Measurements from ENCODE around the gene DQX1. TPM values are rescaled to one million over a fixed set of nuclear protein-coding genes. Genes with fewer than 3 reads are reported as not detected.

The DQX1 gene
- total and polyA plus RNA-seq, 9 of the 15 experiments (the other 6 are each of a cell fraction or from before 2014, with no cell fraction given), result 0.04 to 0.38 (median 0.18) TPM; not detected in 1

DNA sequence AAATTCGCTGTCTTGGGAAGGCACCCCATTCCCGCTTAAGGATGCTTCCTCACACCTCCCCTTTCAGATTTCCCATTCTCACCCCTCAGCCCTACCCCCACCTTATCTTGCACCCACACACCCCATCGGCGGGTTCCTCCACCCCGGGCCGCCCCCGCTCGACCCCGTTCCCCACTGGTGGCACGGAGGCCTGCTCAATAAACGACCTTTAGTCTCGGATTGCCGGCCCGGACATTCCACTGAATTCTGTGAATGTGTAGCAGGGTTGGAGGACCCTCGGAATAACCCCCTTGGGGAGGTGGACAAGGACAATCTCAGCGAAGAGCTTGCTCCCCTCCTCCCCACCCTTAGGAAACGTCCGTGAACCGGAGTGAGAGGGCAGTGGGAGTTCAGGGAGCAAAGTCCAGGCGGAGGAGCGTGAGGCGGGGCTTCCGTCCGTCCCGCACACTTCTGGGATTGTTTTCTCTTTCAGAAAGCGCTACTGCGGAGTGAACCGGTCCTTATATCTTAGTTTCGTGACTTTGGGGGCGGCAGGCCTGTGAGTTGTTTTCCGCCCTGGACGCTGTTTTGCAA, 23.8 kb downstream of the DQX1 start (continued):
- TF ChIP-seq HNRNPK (IDR thresholded peaks at IDR 0.05; ENCODE audit: low read depth, low read length, poor library complexity, severe bottlenecking), result no peak
- no peak for TF ChIP-seq PHF21A (IDR thresholded peaks at IDR 0.05; ENCODE audit: borderline replicate concordance, low read depth)
- no peak for TF ChIP-seq NFE2L1 (tag; IDR thresholded peaks at IDR 0.05; ENCODE audit: borderline replicate concordance, low read depth)
- TF ChIP-seq SP2 (IDR thresholded peaks at IDR 0.05; ENCODE audit: extremely low read depth, low read depth, low read length, poor library complexity, severe bottlenecking), result no peak
- TF ChIP-seq JUND (IDR thresholded peaks at IDR 0.05; ENCODE audit: borderline replicate concordance, low read depth, low read length), result no peak
- TF ChIP-seq JUND (tag; IDR thresholded peaks at IDR 0.05; ENCODE audit: borderline replicate concordance, low read depth, low read length), result no peak
- TF ChIP-seq NR2C2 (CRISPR knock-in tag; IDR thresholded peaks at IDR 0.05), result 0 out of 2 replicates have a peak, but pooled peaks have one; percentile 2
- peak; percentile 96 for TF ChIP-seq NR2C2 (tag; IDR thresholded peaks at IDR 0.05)
- TF ChIP-seq POLR2AphosphoS5 (IDR thresholded peaks at IDR 0.05; ENCODE audit: control insufficient read depth, insufficient read depth, low read depth, low read length), result peak; percentile 24; the same call in 1 of the 2 replicates
- no peak for TF ChIP-seq GABPB2 (CRISPR knock-in tag; conservative IDR thresholded peaks at IDR 0.05)
- peak; percentile 94 for TF ChIP-seq EGR1 (conservative IDR thresholded peaks at IDR 0.05)
- TF ChIP-seq NCOA4 (IDR thresholded peaks at IDR 0.05; ENCODE audit: partially characterized antibody), result no peak
- no peak for TF ChIP-seq ZNF282 (CRISPR knock-in tag; IDR thresholded peaks at IDR 0.05)
- TF ChIP-seq NR2C1 (IDR thresholded peaks at IDR 0.05), result peak; percentile 81
- TF ChIP-seq NR2C1 (tag; IDR thresholded peaks at IDR 0.05), result peak; percentile 87
- TF ChIP-seq ZBTB8A (IDR thresholded peaks at IDR 0.05; ENCODE audit: partially characterized antibody), result no peak
- TF ChIP-seq CBFA2T3 (IDR thresholded peaks at IDR 0.05), result peak; percentile 73
- no peak for TF ChIP-seq SMARCC2 (IDR thresholded peaks at IDR 0.05; ENCODE audit: low read depth)
- no peak for TF ChIP-seq NCOA6 (IDR thresholded peaks at IDR 0.05)
- peak; percentile 80 for TF ChIP-seq ARID1B (IDR thresholded peaks at IDR 0.05)
- no peak for TF ChIP-seq MECOM (CRISPR knock-in tag; IDR thresholded peaks at IDR 0.05)
- no peak for TF ChIP-seq MCM5 (IDR thresholded peaks at IDR 0.05; ENCODE audit: low read depth)
- no peak for TF ChIP-seq ZFPM2 (CRISPR knock-in tag; IDR thresholded peaks at IDR 0.05)
- peak; percentile 32 for TF ChIP-seq RBBP5 (IDR thresholded peaks at IDR 0.05; ENCODE audit: borderline replicate concordance, insufficient read depth, low read length, poor library complexity, severe bottlenecking)
- TF ChIP-seq ZBTB7A (IDR thresholded peaks at IDR 0.05; ENCODE audit: borderline replicate concordance, control insufficient read depth, low read depth, low read length), result peak; percentile 51; the same call in 1 of the 2 replicates
- TF ChIP-seq, protein P1, sequence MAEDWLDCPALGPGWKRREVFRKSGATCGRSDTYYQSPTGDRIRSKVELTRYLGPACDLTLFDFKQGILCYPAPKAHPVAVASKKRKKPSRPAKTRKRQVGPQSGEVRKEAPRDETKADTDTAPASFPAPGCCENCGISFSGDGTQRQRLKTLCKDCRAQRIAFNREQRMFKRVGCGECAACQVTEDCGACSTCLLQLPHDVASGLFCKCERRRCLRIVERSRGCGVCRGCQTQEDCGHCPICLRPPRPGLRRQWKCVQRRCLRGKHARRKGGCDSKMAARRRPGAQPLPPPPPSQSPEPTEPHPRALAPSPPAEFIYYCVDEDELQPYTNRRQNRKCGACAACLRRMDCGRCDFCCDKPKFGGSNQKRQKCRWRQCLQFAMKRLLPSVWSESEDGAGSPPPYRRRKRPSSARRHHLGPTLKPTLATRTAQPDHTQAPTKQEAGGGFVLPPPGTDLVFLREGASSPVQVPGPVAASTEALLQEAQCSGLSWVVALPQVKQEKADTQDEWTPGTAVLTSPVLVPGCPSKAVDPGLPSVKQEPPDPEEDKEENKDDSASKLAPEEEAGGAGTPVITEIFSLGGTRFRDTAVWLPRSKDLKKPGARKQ (CRISPR knock-in tag; IDR thresholded peaks at IDR 0.05), result no peak

All from K562 (cell line).